HG02642 (cell line): ENCODE results near the gene PLCB4.
"Not testable (repeated sequence)": the region's sequence is repeated elsewhere in the genome, so short reads cannot be mapped to it uniquely, and the experiment has no call there.

Experiments
- ATAC-seq: cut with Tn5 transposase; IDR thresholded peaks from one replicate; pipeline ENCODE4 v1.9.1; 2021; ENCODE audit warnings: mild to moderate bottlenecking; ENCODE audit not compliant: unreplicated experiment, poor library complexity

The PLCB4 gene

GRCh38 chr20:9385345-9386310 lies 316.7 kb downstream of the PLCB4 start:
- not testable (repeated sequence) for ATAC-seq

GRCh38 chr20:9388160-9388812 lies 319.4 kb downstream of the PLCB4 start:
- no peak for ATAC-seq

GRCh38 chr20:9388813-9389161 lies 319.9 kb downstream of the PLCB4 start:
- ATAC-seq = no peak

- no peak for ATAC-seq
Observed at GRCh38 chr20:9389346-9389745, 320.5 kb downstream of the PLCB4 start.

GRCh38 chr20:9390441-9390840 lies 321.6 kb downstream of the PLCB4 start:
- ATAC-seq = no peak

GRCh38 chr20:9392892-9393857 lies 324.3 kb downstream of the PLCB4 start:
- ATAC-seq = peak; percentile 48

- no peak for ATAC-seq
Observed at GRCh38 chr20:9395971-9396370, 327.1 kb downstream of the PLCB4 start.

- peak; percentile 90 for ATAC-seq
Observed at GRCh38 chr20:9397928-9398327, 329.0 kb downstream of the PLCB4 start.

DNA sequence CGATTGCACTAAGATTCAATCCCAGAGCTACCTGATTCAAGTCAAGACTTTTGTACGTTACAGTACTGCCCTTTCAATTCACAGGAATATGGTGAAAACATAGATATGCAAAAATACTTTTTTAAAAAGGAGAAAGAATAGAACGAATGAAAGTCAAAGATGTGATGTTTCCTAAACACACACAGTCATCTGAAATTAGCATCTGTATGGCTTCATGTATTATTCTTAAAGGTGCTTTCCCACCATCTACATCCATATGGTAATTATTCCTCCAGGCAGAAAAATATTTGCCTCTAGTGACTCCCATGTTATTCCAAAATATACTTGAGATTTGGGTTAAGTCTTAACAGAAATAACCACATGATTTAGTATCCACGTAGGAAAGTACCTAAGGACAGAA lies 330.0 kb downstream of the PLCB4 start:
- no peak for ATAC-seq

DNA sequence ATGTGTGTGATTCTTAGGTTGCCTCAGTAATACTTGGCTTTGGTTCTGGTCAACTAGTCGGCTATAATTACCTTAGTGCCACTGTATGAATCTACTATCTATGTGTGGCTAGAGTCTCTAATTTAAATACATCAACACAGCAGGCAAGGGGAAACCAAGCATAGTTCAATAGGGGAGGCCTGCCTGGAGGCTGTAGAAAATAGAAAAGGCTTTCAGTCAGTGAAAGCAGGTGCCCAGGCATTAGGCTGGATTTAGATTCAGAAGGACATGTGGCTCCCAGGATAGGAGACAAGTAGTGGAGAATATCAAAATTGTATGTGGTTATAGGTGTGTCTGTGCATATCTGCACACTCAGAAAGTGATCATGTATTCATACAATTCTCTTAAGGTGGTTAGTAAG lies 330.4 kb downstream of the PLCB4 start:
- ATAC-seq = no peak

DNA sequence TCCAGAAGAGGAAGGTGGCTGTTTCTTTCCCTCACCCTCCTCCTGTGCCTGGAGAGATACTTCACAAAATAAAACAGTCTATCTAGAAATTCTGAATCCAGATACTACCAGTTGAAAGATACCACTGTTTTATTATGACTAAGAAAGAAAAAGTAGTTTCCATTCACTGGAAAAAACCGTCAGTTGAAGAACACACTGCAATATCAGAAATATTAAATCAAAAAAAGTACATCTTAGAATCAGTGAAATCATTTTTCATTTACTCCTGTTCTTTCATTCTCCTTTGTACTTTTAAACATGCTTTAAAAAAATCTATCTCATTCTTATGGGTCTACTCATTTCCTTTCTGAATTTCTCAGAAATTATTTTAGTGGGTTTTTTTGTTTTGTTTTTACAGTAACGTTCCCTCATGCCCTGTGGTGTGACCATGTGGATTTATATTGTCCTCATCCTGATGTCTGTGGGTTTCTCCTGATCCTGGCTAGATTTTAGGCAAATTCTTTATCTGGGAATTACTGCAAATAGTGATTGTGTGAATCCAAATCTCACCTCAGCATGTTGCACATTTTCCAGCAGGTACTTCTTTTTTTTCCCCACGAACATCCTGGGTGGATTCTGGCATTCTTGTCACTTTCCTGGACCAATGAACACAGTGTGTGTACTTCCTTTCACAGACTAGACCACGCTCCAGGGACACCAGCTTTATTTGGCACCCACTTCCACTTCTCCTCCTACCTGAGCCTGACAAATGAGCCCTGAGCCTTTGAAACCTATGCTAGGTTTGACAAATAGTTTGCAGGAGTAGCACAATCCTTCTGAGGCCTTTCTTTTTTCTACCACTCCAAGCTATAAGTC lies 331.5 kb downstream of the PLCB4 start:
- no peak for ATAC-seq

GRCh38 chr20:9401371-9401770 lies 332.5 kb downstream of the PLCB4 start:
- no peak for ATAC-seq

DNA sequence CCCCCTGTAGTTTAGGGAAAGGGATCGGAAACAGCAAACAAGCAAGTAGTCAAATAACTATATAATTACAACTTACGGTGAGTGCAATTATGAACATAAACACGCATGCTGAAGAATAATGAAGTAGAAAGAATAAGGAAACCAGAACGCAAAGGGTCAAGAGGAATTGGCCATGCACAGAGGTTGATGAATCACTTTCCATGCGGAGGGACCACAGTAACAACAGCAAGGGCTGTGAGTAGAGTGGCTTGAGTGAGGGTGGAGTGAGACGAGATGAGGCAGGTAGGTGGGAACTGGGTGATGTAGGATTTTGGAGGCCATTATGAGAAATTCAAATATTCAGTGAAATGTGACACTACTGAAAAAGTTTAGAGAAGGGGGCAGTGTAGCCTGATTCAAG lies 333.3 kb downstream of the PLCB4 start:
- ATAC-seq = no peak

- ATAC-seq = no peak
Observed at GRCh38 chr20:9402546-9402945, 333.7 kb downstream of the PLCB4 start.

DNA sequence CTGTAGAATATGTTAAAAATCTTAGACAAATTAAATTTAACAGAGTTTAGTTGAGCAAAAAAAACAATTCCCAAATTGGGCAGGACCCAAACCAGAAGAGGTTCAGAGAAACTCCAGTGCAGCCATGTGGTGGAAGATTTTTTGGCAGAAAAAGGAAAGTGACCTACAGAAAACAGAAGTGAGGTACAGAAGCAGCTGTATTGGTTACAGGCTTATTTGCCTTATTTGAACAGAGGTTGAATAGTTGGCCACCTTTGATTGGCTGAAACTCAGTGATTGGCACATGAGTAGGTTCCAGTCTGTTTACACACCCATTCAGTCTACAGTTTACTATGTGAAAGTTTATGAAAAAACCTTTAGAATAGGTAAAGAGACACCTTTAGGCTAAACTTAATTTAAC lies 334.6 kb downstream of the PLCB4 start:
- ATAC-seq = no peak

GRCh38 chr20:9407805-9408421 lies 339.0 kb downstream of the PLCB4 start:
- peak; percentile 65 for ATAC-seq

GRCh38 chr20:9408422-9409300 lies 339.8 kb downstream of the PLCB4 start:
- no peak for ATAC-seq

DNA sequence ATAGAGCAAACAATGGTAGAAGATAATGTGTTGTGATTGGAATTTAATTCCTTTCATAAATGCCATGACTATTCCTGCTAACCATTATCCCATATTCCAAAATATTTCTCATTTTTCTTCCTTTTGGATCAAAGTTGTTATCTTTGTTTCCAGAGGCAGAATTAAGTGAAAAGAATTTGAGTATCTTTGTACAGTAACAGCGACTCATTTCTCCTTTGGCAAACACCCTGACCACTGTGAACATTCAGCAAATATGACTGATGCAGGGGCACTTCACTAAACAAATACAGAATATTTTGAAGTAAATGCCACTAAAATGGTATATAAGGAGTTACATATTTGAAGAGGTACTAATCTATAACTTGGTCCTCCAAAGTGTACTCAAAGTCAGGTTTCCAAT lies 340.5 kb downstream of the PLCB4 start:
- no peak for ATAC-seq
